ENCODE results near the gene MOB1B.
"Not testable (repeated sequence)": the region's sequence is repeated elsewhere in the genome, so short reads cannot be mapped to it uniquely, and the experiment has no call there.

Gene MOB1B

GRCh38 chr4:70996018-70996360, 93.8 kb downstream of the MOB1B start:
- peaks cover 2% of the 10 kb centered on the region for H3K36me3 ChIP-seq (replicated peaks)
- DNase-seq = no peak
- no peak overlapping the region for H3K4me3 ChIP-seq (ENCODE audit: low read depth, low read length)
- H3K27me3 ChIP-seq (replicated peaks) = no peaks in the 10 kb centered on the region
- TF ChIP-seq CTCF (IDR thresholded peaks at IDR 0.05; ENCODE audit: low read depth, low read length, missing control alignments) = no peak
- H3K27ac ChIP-seq = no peak overlapping the region
- in situ Hi-C loops (cut with HindIII; ENCODE audit: low pct_ligation_motif_present, low sequenced_read_pairs) = no loop called here

- Histone ChIP-seq H3K27ac (no peak overlapping the region), H3K36me3 (replicated peaks) (peaks cover 2% of the 10 kb centered on the region), H3K4me3 (ENCODE audit: low read depth, low read length) (no peak overlapping the region), H3K27me3 (replicated peaks) (no peaks in the 10 kb centered on the region)
- in situ Hi-C loops (cut with HindIII; ENCODE audit: low pct_ligation_motif_present, low sequenced_read_pairs) = no loop called here
- no peak for DNase-seq
- TF ChIP-seq CTCF (IDR thresholded peaks at IDR 0.05; ENCODE audit: low read depth, low read length, missing control alignments) = no peak
These were observed 94.9 kb downstream of the MOB1B start for GRCh38 chr4:70997036-70997435.

- in situ Hi-C loops (cut with HindIII; ENCODE audit: low pct_ligation_motif_present, low sequenced_read_pairs) = no loop called here
- DNase-seq = no peak
- peaks cover 2% of the 10 kb centered on the region for H3K36me3 ChIP-seq (replicated peaks)
- H3K4me3 ChIP-seq (ENCODE audit: low read depth, low read length) = no peak overlapping the region
- TF ChIP-seq CTCF (IDR thresholded peaks at IDR 0.05; ENCODE audit: low read depth, low read length, missing control alignments) = no peak
- H3K27ac ChIP-seq = no peak overlapping the region
- no peaks in the 10 kb centered on the region for H3K27me3 ChIP-seq (replicated peaks)
These were observed 95.4 kb downstream of the MOB1B start for GRCh38 chr4:70997546-70997945.

GRCh38 chr4:70999639-71000038, 97.5 kb downstream of the MOB1B start:
- H3K4me3 ChIP-seq (ENCODE audit: low read depth, low read length); H3K27me3 ChIP-seq (replicated peaks); H3K36me3 ChIP-seq (replicated peaks); H3K27ac ChIP-seq; DNase-seq; in situ Hi-C loops (cut with HindIII; ENCODE audit: low pct_ligation_motif_present, low sequenced_read_pairs): not testable (repeated sequence)

- in situ Hi-C loops (cut with HindIII; ENCODE audit: low pct_ligation_motif_present, low sequenced_read_pairs); H3K36me3 ChIP-seq (replicated peaks); DNase-seq; H3K27me3 ChIP-seq (replicated peaks); H3K27ac ChIP-seq; H3K4me3 ChIP-seq (ENCODE audit: low read depth, low read length): not testable (repeated sequence)
These were observed 99.2 kb downstream of the MOB1B start for GRCh38 chr4:71001363-71001762.

- DNase-seq = no peak
- no peak overlapping the region for H3K27ac ChIP-seq
- H3K27me3 ChIP-seq (replicated peaks) = no peaks in the 10 kb centered on the region
- H3K36me3 ChIP-seq (replicated peaks) = no peaks in the 10 kb centered on the region
- in situ Hi-C loops (cut with HindIII; ENCODE audit: low pct_ligation_motif_present, low sequenced_read_pairs) = no loop called here
- TF ChIP-seq CTCF (IDR thresholded peaks at IDR 0.05; ENCODE audit: low read depth, low read length, missing control alignments) = no peak
- H3K4me3 ChIP-seq (ENCODE audit: low read depth, low read length) = no peak overlapping the region
These were observed 102.2 kb downstream of the MOB1B start for GRCh38 chr4:71004281-71004851.

- H3K27ac ChIP-seq; H3K4me3 ChIP-seq (ENCODE audit: low read depth, low read length); H3K36me3 ChIP-seq (replicated peaks); DNase-seq; in situ Hi-C loops (cut with HindIII; ENCODE audit: low pct_ligation_motif_present, low sequenced_read_pairs); H3K27me3 ChIP-seq (replicated peaks): not testable (repeated sequence)
These were observed 102.9 kb downstream of the MOB1B start for GRCh38 chr4:71005025-71005424.
